NT2/D1 (cell line): ENCODE measurements around the gene ERC1.

Experiments used
- SUZ12 ChIP-seq: IDR thresholded peaks from 2 replicates; pipeline ENCODE4 v1.6.1; 2011; ENCODE audit not compliant: insufficient read length, insufficient read depth; ENCODE audit errors: extremely low read depth
- YY1 ChIP-seq: IDR thresholded peaks from 2 replicates; pipeline ENCODE4 v1.6.1; 2011; ENCODE audit not compliant: insufficient read length, insufficient read depth
- ZNF274 ChIP-seq: IDR thresholded peaks from 2 replicates; pipeline ENCODE4 v1.6.1; 2011; ENCODE audit warnings: mild to moderate bottlenecking, low read depth, low read length

GRCh38 chr12:1044696-1045095, 53.7 kb downstream of the ERC1 start:
- TF ChIP-seq YY1 (no peak), SUZ12 (no peak), ZNF274 (no peak)
